RWPE1 (cell line): ENCODE measurements around the gene CCT5.

Source experiments
- CTCF ChIA-PET: fragments of 350-600 bp; sonication (Branson Sonifier 250); formaldehyde crosslinking; extraction: SDS; loops from one replicate; lab custom pipeline; 2021; lab: Yijun Ruan, JAX
- POLR2A ChIA-PET: fragments of 400-600 bp; formaldehyde crosslinking; extraction: SDS; loops from one replicate; lab custom pipeline; 2020; ENCODE audit warnings: antibody characterized with exemption; ENCODE audit not compliant: low non-redundant PET; lab: Yijun Ruan, JAX
- DNase-seq: peaks from one replicate; pipeline ENCODE4 v3.0.0; 2012; ENCODE audit warnings: low spot score
- H3K27ac ChIP-seq: fragments of 450-650 bp; 2 replicates; pipeline ENCODE4 v1.5.1; 2017
- TF ChIP-seq, protein P1 (sequence below): fragments of 450-650 bp; conservative IDR thresholded peaks from 2 replicates; pipeline ENCODE4 v1.5.1; 2017; ENCODE audit warnings: low read depth, mild to moderate bottlenecking

CCT5 gene

DNA sequence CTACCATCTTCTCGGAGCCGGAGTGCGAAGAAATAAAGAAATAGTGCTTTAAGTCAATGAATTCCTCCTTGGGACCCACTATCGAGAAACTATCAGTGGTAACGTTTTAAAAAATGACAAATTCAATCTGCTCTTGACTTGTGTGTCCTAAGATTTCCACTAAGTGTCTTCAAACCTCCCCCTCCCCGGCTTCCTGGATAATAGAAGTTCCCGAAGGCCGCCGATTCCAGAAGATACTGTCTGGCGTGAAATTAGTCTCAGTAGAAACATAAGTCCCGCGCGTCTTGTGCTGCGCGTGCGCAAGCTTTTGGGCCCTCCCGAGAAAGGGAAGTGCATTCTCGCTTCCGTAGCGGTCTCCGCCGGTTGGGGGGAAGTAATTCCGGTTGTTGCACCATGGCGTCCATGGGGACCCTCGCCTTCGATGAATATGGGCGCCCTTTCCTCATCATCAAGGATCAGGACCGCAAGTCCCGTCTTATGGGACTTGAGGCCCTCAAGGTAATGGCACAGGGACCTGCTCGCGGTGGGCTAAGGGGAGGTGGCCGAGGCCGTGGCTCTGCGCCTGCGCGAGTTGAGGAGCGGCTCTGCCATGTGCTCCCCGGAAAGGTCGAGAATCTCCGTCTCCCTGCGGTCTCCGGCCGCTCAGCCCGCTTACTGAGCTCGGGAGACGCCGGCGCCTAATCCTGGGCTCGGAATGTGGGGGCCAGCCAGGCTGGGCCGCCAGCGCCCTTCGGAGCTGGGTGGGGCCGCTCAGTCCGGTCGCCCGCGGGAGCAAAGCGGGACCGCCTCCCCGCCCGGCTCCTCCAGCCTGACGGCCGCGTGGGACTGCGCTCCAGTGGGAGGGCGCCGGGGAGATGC is at the start of gene CCT5:
Gene CCT5 (plus strand): TSS at position 333 of the 858 bp plus-strand sequence. CDS start 61 bp downstream, at position 394.
- H3K27ac ChIP-seq: peak within 1 kb of the TSS; percentile 94
- DNase-seq: peak; percentile 98
- TF ChIP-seq, protein P1, sequence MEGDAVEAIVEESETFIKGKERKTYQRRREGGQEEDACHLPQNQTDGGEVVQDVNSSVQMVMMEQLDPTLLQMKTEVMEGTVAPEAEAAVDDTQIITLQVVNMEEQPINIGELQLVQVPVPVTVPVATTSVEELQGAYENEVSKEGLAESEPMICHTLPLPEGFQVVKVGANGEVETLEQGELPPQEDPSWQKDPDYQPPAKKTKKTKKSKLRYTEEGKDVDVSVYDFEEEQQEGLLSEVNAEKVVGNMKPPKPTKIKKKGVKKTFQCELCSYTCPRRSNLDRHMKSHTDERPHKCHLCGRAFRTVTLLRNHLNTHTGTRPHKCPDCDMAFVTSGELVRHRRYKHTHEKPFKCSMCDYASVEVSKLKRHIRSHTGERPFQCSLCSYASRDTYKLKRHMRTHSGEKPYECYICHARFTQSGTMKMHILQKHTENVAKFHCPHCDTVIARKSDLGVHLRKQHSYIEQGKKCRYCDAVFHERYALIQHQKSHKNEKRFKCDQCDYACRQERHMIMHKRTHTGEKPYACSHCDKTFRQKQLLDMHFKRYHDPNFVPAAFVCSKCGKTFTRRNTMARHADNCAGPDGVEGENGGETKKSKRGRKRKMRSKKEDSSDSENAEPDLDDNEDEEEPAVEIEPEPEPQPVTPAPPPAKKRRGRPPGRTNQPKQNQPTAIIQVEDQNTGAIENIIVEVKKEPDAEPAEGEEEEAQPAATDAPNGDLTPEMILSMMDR: no peak
- CTCF ChIA-PET: interaction anchor here (0.6 kb wide), 1 partner anchor 34 kb away, joined by 3 read pairs; no protein-coding TSS in a partner anchor
- POLR2A ChIA-PET: interaction anchor here (0.6 to 0.7 kb wide), 2 partner anchors 165 to 229 kb away, joined by 3 read pairs; no protein-coding TSS in a partner anchor

DNA sequence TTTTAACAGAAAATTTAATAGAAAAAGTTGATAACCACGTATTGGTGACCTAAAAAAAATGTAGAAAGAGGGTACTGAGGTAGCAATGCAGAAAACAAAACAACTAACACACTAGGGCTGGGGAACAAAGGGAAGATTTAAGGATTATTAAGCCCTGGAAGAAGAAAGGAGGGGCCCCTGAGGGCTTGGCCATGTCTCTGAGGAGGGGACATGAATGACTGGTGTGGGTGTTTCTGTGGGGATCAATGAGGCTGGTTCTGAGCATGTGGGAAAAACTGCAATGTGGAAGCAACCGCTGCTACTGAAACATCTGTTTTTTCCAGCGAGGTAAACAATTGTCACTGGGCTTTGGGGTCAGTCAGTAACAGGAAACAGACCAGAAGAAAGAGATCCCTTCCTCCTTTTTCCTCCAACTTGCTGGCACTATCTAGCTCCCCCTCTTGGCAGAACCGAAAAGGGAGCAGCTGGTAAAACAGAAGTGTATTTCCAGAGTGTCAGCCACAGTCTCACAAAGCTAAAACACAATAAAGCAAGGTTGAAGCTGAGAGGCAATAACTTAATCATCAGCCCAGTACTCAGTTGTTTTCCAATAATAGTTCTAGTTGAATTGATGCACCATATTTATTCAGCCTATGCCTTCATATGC is 48.7 kb upstream of the CCT5 start:
- no peak for DNase-seq
- ChIA-PET CTCF (interaction anchor here (0.6 kb wide), 1 partner anchor 168 kb away, joined by 3 read pairs; no protein-coding TSS in a partner anchor), POLR2A (no interaction called here)
- H3K27ac ChIP-seq: no peak overlapping the region
- TF ChIP-seq, protein P1: no peak

DNA sequence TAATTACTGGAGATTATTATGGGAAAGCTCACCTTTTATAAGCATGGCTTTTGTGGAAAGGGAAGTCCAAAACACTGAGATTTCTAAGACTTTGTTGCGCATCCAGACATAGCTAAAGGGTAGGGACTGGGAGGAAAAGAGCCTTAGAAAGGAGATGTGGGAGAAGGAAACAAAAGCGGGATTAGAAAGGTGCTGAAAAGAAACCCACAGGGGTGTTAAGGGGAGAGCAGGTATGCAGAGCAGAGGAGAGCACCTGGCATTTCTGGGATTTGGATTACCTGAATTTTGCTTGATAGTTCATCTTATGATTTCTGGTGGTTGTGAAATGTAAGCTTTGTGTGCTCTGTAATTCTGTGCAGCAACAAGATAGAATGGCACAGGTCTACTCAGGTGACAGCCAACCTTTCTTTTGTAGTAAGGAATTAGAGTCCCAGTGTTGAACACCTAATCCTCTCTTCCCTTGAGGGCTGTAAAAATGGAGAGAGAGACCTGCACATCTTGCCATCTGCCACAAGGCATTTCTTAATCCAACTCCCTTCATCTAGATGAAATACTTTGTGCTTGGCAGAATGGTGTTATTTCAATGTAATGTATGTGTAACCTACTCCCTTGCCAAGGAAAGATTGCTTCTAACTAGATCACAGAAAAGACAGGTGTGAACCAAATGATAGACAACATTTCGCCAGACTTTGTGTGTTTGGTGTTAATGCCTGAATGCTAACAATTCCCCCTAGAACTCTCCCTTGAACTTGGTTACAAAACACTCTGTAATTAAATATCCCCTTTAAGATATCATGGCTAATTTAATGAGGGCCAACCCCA is 47.8 kb upstream of the CCT5 start:
- no peak for DNase-seq
- ChIA-PET CTCF (interaction anchor here (0.6 to 0.7 kb wide), 2 partner anchors 15 to 169 kb away, joined by 3 to 5 read pairs; no protein-coding TSS in a partner anchor), POLR2A (no interaction called here)

DNA sequence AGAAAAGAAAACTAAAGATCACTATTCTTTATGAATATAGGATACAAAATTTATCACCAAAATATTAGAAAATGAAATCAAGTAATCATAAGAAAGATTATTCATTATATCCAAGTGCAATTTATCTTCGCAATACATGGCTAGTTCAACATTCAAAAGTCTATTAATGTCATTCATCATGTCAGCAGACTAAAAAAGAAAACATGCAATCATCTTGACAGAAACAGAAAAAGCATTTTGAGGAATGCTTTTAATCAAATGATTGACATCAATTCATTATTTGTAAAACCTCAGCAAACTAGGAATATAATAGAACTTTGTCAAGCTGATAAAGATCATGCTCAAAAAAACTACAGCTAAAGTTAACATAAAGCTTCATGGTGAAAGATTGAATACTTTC is 41.1 kb upstream of the CCT5 start:
- DNase-seq: no peak
- TF ChIP-seq, protein P1: no peak
- ChIA-PET POLR2A (no interaction called here), CTCF (interaction anchor here (0.6 kb wide), 1 partner anchor 419 kb away, joined by 3 read pairs; no protein-coding TSS in a partner anchor)
- H3K27ac ChIP-seq: no peak overlapping the region

More for the DNA sequence above, 47.8 kb upstream of the CCT5 start:
- TF ChIP-seq, protein P1: no peak
- H3K27ac ChIP-seq: no peak overlapping the region

DNA sequence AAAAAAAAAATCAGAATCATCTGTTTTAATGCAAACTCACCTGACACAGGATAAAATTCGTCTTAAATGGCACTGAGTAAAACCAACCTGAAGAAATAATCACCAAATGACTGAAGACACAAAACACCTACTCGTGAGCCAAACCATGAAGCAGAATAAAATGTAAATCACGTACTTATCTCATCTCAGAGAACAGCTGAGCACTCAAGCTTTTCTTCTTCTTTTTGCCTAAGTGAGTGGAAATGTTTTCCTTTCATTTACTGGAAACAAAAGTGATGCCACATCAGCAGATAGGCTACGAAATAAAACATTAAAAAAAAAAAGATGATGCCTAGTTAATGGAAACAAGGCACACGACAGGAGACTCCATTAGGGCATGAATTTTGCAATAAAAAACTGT is 36.8 kb upstream of the CCT5 start:
- TF ChIP-seq, protein P1: no peak
- POLR2A ChIA-PET: no interaction called here
- CTCF ChIA-PET: no interaction called here

DNA sequence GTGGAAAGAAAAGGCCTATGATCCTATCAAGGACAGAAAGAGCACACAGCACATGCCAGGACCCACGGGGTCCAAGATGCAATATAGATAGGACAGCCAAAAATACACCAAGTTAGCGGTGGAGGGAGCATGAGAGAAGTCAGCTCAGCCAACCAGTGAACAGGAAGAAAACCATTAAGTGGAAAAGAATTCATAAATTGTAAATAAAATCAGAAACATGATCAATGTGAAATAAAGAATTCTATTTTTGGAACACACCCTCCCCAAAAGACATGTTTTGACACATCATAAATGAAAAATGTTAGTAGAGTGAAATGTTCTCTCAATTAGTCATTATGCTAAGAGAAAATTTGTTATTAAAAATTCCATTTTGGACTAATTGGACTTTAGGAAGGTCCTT is 36.0 kb upstream of the CCT5 start:
- H3K27ac ChIP-seq: no peak overlapping the region
- ChIA-PET CTCF (interaction anchor here (0.8 kb wide), 1 partner anchor 9 kb away, joined by 3 read pairs; no protein-coding TSS in a partner anchor), POLR2A (no interaction called here)
- TF ChIP-seq, protein P1: no peak
- DNase-seq: no peak

More for the DNA sequence above, 36.8 kb upstream of the CCT5 start:
- DNase-seq: no peak
- no peak overlapping the region for H3K27ac ChIP-seq
